ENCODE results near the gene HSF4. TPM values are rescaled to one million over a fixed set of nuclear protein-coding genes. Genes with fewer than 3 reads are reported as not detected.
A peak's percentile ranks its signal among the peaks of the same experiment; 100 is the strongest.

The HSF4 gene
- total RNA-seq, 1 experiment from 2014 or later = 1.2 TPM

DNA sequence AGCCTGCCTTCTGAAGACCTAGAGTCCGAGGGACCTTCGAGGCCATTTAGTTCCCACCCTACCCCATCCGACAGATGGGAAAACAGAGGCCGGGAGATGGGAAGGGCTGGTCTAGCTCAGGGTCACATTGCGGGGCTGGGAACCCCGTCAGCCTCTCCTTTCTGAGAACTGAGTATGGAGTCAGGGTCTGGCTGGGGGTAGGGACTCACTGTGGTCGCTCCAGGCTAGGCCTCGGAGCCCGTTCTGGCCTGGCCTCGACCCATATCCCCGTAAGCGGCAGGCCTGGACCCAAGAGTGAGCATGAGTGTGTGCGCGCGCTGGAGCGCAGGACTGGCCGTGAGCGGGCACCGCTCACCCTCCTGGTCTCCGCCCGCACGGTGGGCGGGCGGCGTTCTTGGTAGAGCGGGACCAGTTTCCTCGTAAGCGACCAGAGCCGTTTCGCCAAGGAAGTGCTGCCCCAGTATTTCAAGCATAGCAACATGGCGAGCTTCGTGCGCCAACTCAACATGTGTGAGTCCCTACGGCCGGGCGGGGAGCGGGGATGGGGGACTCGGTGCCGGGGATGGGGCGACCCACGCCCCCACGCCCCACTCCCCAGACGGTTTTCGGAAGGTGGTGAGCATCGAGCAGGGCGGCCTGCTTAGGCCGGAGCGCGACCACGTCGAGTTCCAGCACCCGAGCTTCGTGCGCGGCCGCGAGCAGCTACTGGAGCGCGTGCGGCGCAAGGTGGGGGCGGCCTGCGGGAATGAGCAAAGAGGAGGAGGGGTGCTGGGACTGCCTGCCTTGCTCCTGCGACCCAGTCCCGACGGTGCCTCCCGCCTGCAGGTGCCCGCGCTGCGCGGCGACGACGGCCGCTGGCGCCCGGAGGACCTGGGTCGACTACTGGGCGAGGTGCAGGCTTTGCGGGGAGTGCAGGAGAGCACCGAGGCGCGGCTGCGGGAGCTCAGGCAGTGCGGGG, 855 bp downstream of the HSF4 start:
- Histone ChIP-seq H2BK12ac (ENCODE audit: insufficient read length, low read depth, low read length) (no peak overlapping the region), H2BK5ac (ENCODE audit: insufficient read length, low read length) (no peak overlapping the region), H3T11ph (ENCODE audit: low read length) (no peak overlapping the region), H4K91ac (ENCODE audit: insufficient read length, low read depth, low read length) (no peak overlapping the region), H3K4me1 (ENCODE audit: insufficient read depth, low read length) (no peaks in the 10 kb centered on the region), H3K27ac (ENCODE audit: insufficient read length, low read depth, low read length) (no peak overlapping the region), H3K18ac (ENCODE audit: insufficient read length, low read depth, low read length) (no peak overlapping the region), H3K23me2 (ENCODE audit: insufficient read length, low read depth, low read length, poor library complexity, severe bottlenecking) (peaks cover 14% of the 10 kb centered on the region), H2BK15ac (ENCODE audit: low read depth, low read length) (no peak overlapping the region), H3K79me1 (ENCODE audit: insufficient read depth, low read depth, low read length, poor library complexity, severe bottlenecking) (no peaks in the 10 kb centered on the region), H4K8ac (replicated peaks; ENCODE audit: insufficient read length, low read depth, low read length) (no peak overlapping the region), H3K27me3 (ENCODE audit: insufficient read depth, low read length) (peaks cover 87% of the 10 kb centered on the region), H3K4me2 (ENCODE audit: insufficient read depth, insufficient read length, low read length) (peak overlapping the region; percentile 13), H2BK20ac (ENCODE audit: low read depth, low read length, poor library complexity, severe bottlenecking) (no peak overlapping the region), H3K79me2 (ENCODE audit: insufficient read depth, low read length) (no peaks in the 10 kb centered on the region), H3K4ac (ENCODE audit: low read depth, low read length) (no peak overlapping the region), H4K5ac (ENCODE audit: insufficient read length, low read depth, low read length) (no peak overlapping the region), H3K14ac (ENCODE audit: insufficient read depth, low read length) (no peak overlapping the region), H2BK120ac (ENCODE audit: low read depth, low read length, poor library complexity, severe bottlenecking) (no peak overlapping the region), H2AK5ac (ENCODE audit: insufficient read length, low read length) (no peak overlapping the region), H3K56ac (ENCODE audit: insufficient read length, low read depth, low read length) (no peak overlapping the region), H3K9me3 (ENCODE audit: control insufficient read depth, low read depth, low read length) (no peaks in the 10 kb centered on the region), H3K9ac (ENCODE audit: extremely low read depth, insufficient read length, low read length) (no peak overlapping the region), H3K23ac (ENCODE audit: insufficient read length, low read depth, low read length) (no peak overlapping the region), H2AFZ (ENCODE audit: low read length) (no peak overlapping the region), H4K20me1 (ENCODE audit: control insufficient read depth, insufficient read depth, insufficient read length) (no peaks in the 10 kb centered on the region)
- H3K36me3 Mint-ChIP-seq (ENCODE audit: insufficient read depth in 1 of 3, low read depth in 3 of 3) = no peaks in the 10 kb centered on the region; a peak in 1 of 7 replicates
- H3K4me1 Mint-ChIP-seq = peaks cover 14 to 52% of the 10 kb centered on the region in 2 experiments
- no peak overlapping the region for H3K27ac Mint-ChIP-seq
- DNase-seq = no peak
- H3K9me3 Mint-ChIP-seq = peaks cover 3 to 6% of the 10 kb centered on the region in 2 experiments; a peak in 3 of 5 replicates
- peak overlapping the region; percentile 10 to 68; a peak in 3 of 5 replicates for H3K4me3 Mint-ChIP-seq
- TF ChIP-seq CTCF (conservative IDR thresholded peaks at IDR 0.05) = no peak
- WGBS (ENCODE audit: extremely low coverage, insufficient read length, low lambda C conversion rate) = no CpG with 5 or more reads among the region's 85 CpGs
- peaks cover 94% of the 10 kb centered on the region for H3K27me3 Mint-ChIP-seq (ENCODE audit: low read depth)

Data from H9 (cell line).